Measurements from ENCODE around the gene RPS27L.
"Not testable (repeated sequence)": the region's sequence is repeated elsewhere in the genome, so short reads cannot be mapped to it uniquely, and the experiment has no call there.

The RPS27L gene

DNA sequence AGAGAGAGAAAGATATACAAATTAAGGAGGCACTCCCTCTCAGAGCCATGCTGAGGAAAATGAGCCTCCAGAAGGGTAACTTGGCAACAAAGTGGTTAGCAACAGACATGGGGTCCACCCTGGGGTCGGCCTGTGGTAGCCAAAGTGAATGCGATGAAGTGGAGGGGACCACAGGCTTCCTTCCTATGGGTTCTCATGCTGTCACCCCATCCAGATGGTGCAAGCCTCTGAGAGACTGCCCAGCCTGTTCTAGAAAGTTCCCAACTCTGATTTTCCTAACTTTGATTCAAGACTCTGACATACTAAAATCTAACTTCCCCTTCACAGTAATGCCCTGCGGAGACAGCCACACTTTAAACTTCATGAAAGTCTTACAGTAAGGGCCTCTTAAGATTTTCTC lies 53.9 kb downstream of the RPS27L start:
- DNase-seq (ENCODE audit: low read depth): no peak
- TF ChIP-seq, protein P1, sequence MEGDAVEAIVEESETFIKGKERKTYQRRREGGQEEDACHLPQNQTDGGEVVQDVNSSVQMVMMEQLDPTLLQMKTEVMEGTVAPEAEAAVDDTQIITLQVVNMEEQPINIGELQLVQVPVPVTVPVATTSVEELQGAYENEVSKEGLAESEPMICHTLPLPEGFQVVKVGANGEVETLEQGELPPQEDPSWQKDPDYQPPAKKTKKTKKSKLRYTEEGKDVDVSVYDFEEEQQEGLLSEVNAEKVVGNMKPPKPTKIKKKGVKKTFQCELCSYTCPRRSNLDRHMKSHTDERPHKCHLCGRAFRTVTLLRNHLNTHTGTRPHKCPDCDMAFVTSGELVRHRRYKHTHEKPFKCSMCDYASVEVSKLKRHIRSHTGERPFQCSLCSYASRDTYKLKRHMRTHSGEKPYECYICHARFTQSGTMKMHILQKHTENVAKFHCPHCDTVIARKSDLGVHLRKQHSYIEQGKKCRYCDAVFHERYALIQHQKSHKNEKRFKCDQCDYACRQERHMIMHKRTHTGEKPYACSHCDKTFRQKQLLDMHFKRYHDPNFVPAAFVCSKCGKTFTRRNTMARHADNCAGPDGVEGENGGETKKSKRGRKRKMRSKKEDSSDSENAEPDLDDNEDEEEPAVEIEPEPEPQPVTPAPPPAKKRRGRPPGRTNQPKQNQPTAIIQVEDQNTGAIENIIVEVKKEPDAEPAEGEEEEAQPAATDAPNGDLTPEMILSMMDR (IDR thresholded peaks at IDR 0.05; ENCODE audit: insufficient read depth, low read depth, low read length, missing control alignments): no peak
- no peak overlapping the region for H3K4me3 ChIP-seq (ENCODE audit: low read depth, low read length)

DNA sequence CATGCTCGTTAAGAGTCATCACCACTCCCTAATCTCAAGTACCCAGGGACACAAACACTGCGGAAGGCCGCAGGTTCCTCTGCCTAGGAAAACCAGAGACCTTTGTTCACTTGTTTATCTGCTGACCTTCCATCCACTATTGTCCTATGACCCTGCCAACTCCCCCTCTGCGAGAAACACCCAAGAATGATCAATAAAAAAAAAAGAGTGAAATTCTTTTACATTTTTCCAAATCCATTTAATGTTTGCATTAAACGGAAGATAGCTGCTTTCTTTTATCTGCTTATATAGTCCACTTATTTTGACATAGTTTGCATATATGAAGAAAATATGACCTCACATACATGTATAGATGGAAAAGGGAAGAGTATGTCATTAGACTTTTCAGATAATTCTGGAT lies 57.7 kb downstream of the RPS27L start:
- not testable (repeated sequence) for DNase-seq (ENCODE audit: low read depth); H3K4me3 ChIP-seq (ENCODE audit: low read depth, low read length)

DNA sequence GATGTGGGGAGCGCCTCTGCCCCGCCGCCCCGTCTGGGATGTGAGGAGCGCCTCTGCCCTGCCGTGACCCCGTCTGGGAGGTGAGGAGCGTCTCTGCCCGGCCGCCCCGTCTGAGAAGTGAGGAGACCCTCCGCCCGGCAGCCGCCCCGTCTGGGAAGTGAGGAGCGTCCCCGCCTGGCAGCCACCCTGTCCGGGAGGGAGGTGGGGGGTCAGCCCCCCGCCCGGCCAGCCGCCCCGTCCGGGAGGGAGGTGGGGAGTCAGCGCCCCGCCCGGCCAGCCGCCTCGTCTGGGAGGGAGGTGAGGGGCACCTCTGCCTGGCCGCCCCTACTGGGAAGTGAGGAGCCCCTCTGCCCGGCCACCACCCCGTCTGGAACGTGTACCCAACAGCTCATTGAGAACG lies 58.4 kb downstream of the RPS27L start:
- DNase-seq (ENCODE audit: low read depth); H3K4me3 ChIP-seq (ENCODE audit: low read depth, low read length): not testable (repeated sequence)
